Measurements from ENCODE around the gene ZDHHC18. TPM values are rescaled to one million over a fixed set of nuclear protein-coding genes. Genes with fewer than 3 reads are reported as not detected.
A peak's percentile ranks its signal among the peaks of the same experiment; 100 is the strongest.
"Not testable (repeated sequence)": the region's sequence is repeated elsewhere in the genome, so short reads cannot be mapped to it uniquely, and the experiment has no call there.

ZDHHC18 gene
- polyA plus RNA-seq, 1 donor = 21.2 TPM

- no peak for DNase-seq
These were observed 5.9 kb downstream of the ZDHHC18 start for GRCh38 chr1:26832249-26832960.

GRCh38 chr1:26833432-26834405, 7.2 kb downstream of the ZDHHC18 start:
- no peak for DNase-seq

GRCh38 chr1:26837665-26838064, 11.2 kb downstream of the ZDHHC18 start:
- DNase-seq = not testable (repeated sequence)

DNA sequence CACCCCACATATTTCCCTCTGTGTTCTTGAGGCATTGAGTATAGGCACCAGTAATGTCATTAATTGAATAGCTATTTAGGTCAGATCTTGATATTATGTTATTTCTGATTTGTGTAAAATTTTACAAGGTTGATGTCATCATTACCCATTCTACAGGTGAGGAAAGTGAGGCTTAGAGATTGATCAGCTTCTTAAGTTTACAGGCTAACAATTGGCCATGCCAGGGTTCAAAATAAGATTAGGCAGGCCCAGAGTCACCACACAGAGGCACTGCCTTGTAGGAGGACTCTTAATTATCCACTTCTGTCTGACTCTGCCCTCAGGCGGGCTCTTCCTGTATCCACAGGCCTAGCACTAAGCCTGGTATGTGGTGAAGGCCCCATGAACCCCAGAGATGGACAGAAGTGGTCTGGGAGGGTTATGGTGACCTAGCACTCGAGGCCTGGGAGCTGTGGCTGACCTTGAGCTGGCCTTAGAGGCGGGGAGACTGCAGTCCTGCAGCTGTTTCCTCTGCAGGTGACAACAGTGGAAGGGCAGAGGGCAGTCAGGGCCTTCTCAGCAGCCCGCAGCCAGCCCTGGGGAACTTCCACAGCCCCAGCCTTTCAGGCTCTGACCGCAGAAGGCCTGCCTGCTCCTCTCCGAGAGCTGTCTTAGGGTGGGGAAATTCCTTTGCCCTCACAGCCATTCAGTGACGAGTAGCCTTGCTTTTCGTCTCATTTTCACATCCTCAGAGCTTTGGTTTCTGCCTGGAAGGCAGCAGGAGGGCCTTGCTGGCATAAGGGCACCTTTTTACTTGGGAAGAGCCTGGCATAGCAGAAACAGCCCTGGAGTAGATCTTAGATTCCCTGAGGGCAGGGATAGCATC, 12.2 kb downstream of the ZDHHC18 start:
- no peak for DNase-seq

- no peak for DNase-seq
These were observed 12.8 kb downstream of the ZDHHC18 start for GRCh38 chr1:26839339-26839722.

- DNase-seq = no peak
These were observed 13.3 kb downstream of the ZDHHC18 start for GRCh38 chr1:26839779-26840178.

- no peak for DNase-seq
These were observed 18.1 kb downstream of the ZDHHC18 start for GRCh38 chr1:26844424-26845196.

DNA sequence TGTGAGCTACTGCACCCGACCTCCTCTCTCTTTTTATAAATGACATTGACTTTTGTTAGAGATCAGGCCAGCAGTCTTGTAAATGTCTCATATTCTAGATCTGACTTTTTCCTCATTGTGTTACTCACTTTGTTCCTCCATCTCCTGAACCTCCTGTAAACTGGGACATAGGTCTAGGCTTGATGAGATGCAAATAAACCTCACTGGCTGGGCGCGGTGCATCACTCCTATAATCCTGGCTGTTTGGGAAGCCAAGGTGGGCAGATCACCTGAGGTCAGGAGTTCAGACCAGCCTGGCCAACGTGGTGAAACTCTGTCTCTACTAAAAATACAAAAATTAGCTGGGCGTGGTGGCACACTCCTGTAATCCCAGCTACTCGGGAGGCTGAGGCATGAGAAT, 21.3 kb downstream of the ZDHHC18 start:
- DNase-seq = not testable (repeated sequence)

DNA sequence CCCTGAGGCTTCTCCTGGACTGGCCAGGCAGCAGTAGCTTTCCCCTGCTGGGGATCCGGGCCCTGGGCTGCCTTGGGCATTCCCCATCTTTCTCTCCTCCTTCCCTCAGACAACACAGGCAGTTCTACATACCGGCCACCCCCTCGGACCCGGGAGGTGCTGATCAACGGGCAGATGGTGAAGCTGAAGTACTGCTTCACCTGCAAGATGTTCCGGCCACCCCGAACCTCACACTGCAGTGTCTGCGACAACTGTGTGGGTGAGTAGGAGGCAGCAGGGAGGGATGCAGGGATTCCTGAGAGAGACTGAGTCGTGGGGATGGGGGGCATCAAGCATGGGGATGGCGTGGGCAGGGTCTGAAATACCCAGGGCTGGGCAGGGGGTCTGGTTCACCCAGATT, 22.0 kb downstream of the ZDHHC18 start:
- DNase-seq = no peak

- DNase-seq = no peak
These were observed 22.7 kb downstream of the ZDHHC18 start for GRCh38 chr1:26848941-26849774.

GRCh38 chr1:26851106-26851684, 24.7 kb downstream of the ZDHHC18 start:
- no peak for DNase-seq

- no peak for DNase-seq
These were observed 26.2 kb downstream of the ZDHHC18 start for GRCh38 chr1:26852701-26853100.

DNA sequence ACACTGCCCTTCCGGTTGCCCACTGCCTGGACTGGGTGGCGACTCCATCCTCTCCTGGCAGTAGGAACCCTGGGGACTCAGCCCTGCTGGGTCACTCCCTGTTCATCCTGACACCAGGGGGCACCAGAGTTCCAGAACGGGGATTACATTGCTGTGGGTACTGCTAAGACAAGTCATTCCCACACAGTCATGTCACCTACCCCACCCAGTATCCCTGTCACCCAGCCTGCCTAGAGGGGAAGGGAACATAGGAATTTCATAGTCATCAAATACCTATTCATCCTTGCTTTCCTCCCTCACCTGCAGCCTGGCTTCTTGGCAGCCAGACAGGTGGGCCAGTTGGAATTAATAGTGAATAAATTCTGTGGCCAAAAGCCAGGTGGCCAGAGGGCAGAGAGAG, 26.7 kb downstream of the ZDHHC18 start:
- DNase-seq = peak; percentile 67

DNA sequence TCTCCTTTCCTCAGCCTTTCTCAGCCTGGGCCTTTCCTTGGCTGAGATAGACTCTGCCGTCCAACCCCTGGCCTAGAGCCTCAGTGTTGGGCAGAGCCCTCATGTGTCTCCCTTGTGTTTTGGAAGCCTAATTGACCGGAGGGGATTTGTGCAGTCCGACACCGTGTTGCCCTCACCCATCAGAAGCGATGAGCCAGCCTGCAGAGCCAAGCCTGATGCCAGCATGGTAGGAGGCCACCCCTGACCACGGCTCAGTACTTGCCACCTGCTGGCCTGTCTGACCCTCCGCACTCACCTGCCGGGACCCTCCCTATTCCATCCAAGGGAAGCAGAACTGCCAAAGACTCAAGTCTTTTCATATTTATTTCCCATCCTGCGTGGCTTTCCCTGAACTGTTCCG, 27.1 kb downstream of the ZDHHC18 start:
- no peak for DNase-seq

- DNase-seq = no peak
These were observed 28.4 kb downstream of the ZDHHC18 start for GRCh38 chr1:26854906-26855305.

GRCh38 chr1:26855636-26856035, 29.1 kb downstream of the ZDHHC18 start:
- DNase-seq = no peak

DNA sequence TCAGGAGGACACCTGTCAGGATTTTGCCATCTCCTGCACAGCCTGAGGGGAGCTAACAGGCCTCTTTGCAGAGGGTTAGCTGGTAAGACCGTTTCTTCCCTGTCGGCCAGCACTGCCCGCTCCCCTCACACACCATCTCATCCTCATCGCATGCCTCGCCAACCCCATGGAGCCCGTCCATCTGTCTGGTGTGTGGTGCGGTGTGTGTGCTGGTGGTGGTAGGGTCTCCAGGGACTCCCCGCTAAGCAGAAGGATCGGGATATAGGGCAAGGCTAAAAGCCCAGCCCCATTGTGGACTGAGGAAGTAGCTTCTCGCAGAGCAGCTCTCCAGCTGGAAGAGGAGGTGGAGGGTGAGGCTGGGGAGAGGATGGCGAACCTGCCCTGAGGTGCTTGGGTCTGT, 29.7 kb downstream of the ZDHHC18 start:
- DNase-seq = no peak

- no peak for DNase-seq
These were observed 30.3 kb downstream of the ZDHHC18 start for GRCh38 chr1:26856604-26857469.

DNA sequence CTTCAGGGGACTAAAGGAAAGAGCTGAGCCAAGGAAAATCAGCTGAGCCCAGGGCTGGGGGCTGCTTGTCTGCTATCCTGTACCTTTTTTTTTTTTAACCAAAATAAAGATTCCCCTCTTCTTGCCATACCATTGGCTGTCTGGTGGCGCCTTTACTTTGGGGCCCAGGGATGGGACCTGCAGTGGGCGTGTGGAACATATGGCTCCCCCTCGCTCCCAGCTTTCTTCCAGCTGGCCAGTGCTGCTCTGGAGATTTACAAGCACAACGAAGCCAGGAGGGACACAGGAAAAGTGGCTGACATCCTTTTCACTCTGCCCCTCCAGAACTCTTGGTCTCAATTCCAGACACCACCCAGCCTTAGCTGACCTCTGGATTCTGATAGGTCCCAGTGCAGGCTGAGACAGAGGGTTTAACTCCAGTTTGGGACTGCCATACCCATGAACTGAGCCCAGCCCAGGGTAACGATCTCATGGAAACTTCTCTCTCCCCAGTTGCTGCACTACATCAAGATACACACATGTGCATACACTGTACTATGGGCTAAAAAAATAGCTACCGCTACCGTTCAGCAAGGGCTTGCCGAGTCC, 31.1 kb downstream of the ZDHHC18 start:
- DNase-seq = no peak

Data from left kidney (tissue), 2 donors.